Measurements from ENCODE around the gene ANKRD30A. TPM values are rescaled to one million over a fixed set of nuclear protein-coding genes. Genes with fewer than 3 reads are reported as not detected.

Gene ANKRD30A
- total RNA-seq, 1 experiment from 2014 or later = not detected

GRCh38 chr10:37222046-37222445 is 96.6 kb downstream of the ANKRD30A start:
- peaks cover 0 to 7% of the 10 kb centered on the region in 2 experiments; a peak in 1 of 4 replicates for H3K9me3 ChIP-seq (ENCODE audit: control insufficient read depth in 1 of 2, insufficient read depth in 1 of 2, low read depth in 1 of 2, low read length in 2 of 2)
- H3K27ac ChIP-seq (ENCODE audit: low read depth, low read length) = no peak overlapping the region
- no peaks in the 10 kb centered on the region for H3K79me2 ChIP-seq (ENCODE audit: insufficient read depth, low read length)
- H3K9ac ChIP-seq (ENCODE audit: low read length) = no peak overlapping the region
- H3K9me2 ChIP-seq (ENCODE audit: insufficient read depth) = no peaks in the 10 kb centered on the region
- ATAC-seq = no peak
- H3K4me2 ChIP-seq (ENCODE audit: low read length) = no peak overlapping the region
- H2AFZ ChIP-seq (ENCODE audit: low read depth, low read length, poor library complexity, severe bottlenecking) = no peak overlapping the region
- BruUV-seq (replicated peaks) = no TSS peak
- no peak overlapping the region for H3K4me3 ChIP-seq (replicated peaks in 1 of 2; ENCODE audit: low read depth in 1 of 2, low read length in 2 of 2)
- H3K36me3 ChIP-seq (ENCODE audit: control insufficient read depth in 1 of 2, insufficient read depth in 2 of 2, low read length in 2 of 2) = no peaks in the 10 kb centered on the region
- no peak for TF ChIP-seq SIN3A (IDR thresholded peaks at IDR 0.05; ENCODE audit: low read depth)
- no peak for TF ChIP-seq SRF (IDR thresholded peaks at IDR 0.05; ENCODE audit: low read depth)
- no peak for TF ChIP-seq ZNF274 (IDR thresholded peaks at IDR 0.05; ENCODE audit: low read depth, low read length)
- no peak for TF ChIP-seq ATF3 (IDR thresholded peaks at IDR 0.05)
- no peak for TF ChIP-seq CTCF (IDR thresholded peaks at IDR 0.05 in 2 of 3, conservative IDR thresholded peaks at IDR 0.05 in 1 of 3; ENCODE audit: borderline replicate concordance in 1 of 3, insufficient read depth in 1 of 3, low read depth in 2 of 3, low read length in 2 of 3)
- H3K27me3 ChIP-seq (ENCODE audit: insufficient read depth, low read length) = no peaks in the 10 kb centered on the region
- intact Hi-C loops (cut with micrococcal nuclease) = no loop called here
- no peaks in the 10 kb centered on the region for H3K4me1 ChIP-seq (ENCODE audit: control insufficient read depth in 1 of 2, insufficient read depth in 2 of 2, low read length in 2 of 2)
- DNase-seq (ENCODE audit: low read depth, low spot score) = no peak
- POLR2A ChIA-PET = no interaction called here
- RAD21 ChIA-PET (ENCODE audit: low non-redundant PET in 1 of 2, low total read pairs in 2 of 2, uncharacterized antibody in 2 of 2, unreplicated experiment in 2 of 2) = no interaction called here
- CTCF ChIA-PET = no interaction called here
- H4K20me1 ChIP-seq (ENCODE audit: insufficient read depth) = no peaks in the 10 kb centered on the region

- TF ChIP-seq POLR2AphosphoS5 (IDR thresholded peaks at IDR 0.05; ENCODE audit: low read depth, low read length) (no peak), ZBTB33 (IDR thresholded peaks at IDR 0.05; ENCODE audit: extremely low read depth, insufficient replicate concordance, low read length) (no peak), POLR2A (IDR thresholded peaks at IDR 0.05; ENCODE audit: borderline replicate concordance, extremely low read depth, insufficient read depth, insufficient read length) (no peak), REST (IDR thresholded peaks at IDR 0.05; ENCODE audit: low read depth) (no peak), ZNF274 (IDR thresholded peaks at IDR 0.05; ENCODE audit: low read depth, low read length) (no peak), YY1 (IDR thresholded peaks at IDR 0.05; ENCODE audit: extremely low read depth, insufficient replicate concordance, low read depth, low read length) (no peak)
Observed at GRCh38 chr10:37225163-37225562, 99.8 kb downstream of the ANKRD30A start.

More at GRCh38 chr10:37225163-37225562, 99.8 kb downstream of the ANKRD30A start:
- ChIA-PET CTCF (no interaction called here), POLR2A (no interaction called here), RAD21 (ENCODE audit: low non-redundant PET in 1 of 2, low total read pairs in 2 of 2, uncharacterized antibody in 2 of 2, unreplicated experiment in 2 of 2) (no interaction called here)
- no peak overlapping the region for H3K27ac ChIP-seq (ENCODE audit: low read depth, low read length)
- no peaks in the 10 kb centered on the region for H3K9me2 ChIP-seq (ENCODE audit: insufficient read depth)
- no peak overlapping the region for H3K9ac ChIP-seq (ENCODE audit: low read length)
- no peaks in the 10 kb centered on the region for H3K27me3 ChIP-seq (ENCODE audit: insufficient read depth, low read length)
- H3K4me3 ChIP-seq (replicated peaks in 1 of 2; ENCODE audit: low read depth in 1 of 2, low read length in 2 of 2) = no peak overlapping the region
- no peaks in the 10 kb centered on the region for H3K36me3 ChIP-seq (ENCODE audit: control insufficient read depth in 1 of 2, insufficient read depth in 2 of 2, low read length in 2 of 2)
- H3K4me1 ChIP-seq (ENCODE audit: control insufficient read depth in 1 of 2, insufficient read depth in 2 of 2, low read length in 2 of 2) = no peaks in the 10 kb centered on the region
- no peak overlapping the region for H3K4me2 ChIP-seq (ENCODE audit: low read length)
- no peaks in the 10 kb centered on the region for H4K20me1 ChIP-seq (ENCODE audit: insufficient read depth)
- ATAC-seq (no peak), DNase-seq (ENCODE audit: low read depth, low spot score) (no peak)
- intact Hi-C loops (cut with micrococcal nuclease) = no loop called here
- H2AFZ ChIP-seq (ENCODE audit: low read depth, low read length, poor library complexity, severe bottlenecking) = no peak overlapping the region
- no TSS peak for BruUV-seq (replicated peaks)
- H3K79me2 ChIP-seq (ENCODE audit: insufficient read depth, low read length) = no peaks in the 10 kb centered on the region
- H3K9me3 ChIP-seq (ENCODE audit: control insufficient read depth in 1 of 2, insufficient read depth in 1 of 2, low read depth in 1 of 2, low read length in 2 of 2) = peaks cover 4% of the 10 kb centered on the region in 2 experiments; a peak in 3 of 4 replicates
